HG03095 (cell line): ENCODE data around the gene TGFBR1.
"Not testable (repeated sequence)": the region's sequence is repeated elsewhere in the genome, so short reads cannot be mapped to it uniquely, and the experiment has no call there.

Source experiments
- ATAC-seq: cut with Tn5 transposase; IDR thresholded peaks from one replicate; pipeline ENCODE4 v1.9.1; 2021; ENCODE audit warnings: moderate library complexity; ENCODE audit not compliant: unreplicated experiment

TGFBR1 gene

DNA sequence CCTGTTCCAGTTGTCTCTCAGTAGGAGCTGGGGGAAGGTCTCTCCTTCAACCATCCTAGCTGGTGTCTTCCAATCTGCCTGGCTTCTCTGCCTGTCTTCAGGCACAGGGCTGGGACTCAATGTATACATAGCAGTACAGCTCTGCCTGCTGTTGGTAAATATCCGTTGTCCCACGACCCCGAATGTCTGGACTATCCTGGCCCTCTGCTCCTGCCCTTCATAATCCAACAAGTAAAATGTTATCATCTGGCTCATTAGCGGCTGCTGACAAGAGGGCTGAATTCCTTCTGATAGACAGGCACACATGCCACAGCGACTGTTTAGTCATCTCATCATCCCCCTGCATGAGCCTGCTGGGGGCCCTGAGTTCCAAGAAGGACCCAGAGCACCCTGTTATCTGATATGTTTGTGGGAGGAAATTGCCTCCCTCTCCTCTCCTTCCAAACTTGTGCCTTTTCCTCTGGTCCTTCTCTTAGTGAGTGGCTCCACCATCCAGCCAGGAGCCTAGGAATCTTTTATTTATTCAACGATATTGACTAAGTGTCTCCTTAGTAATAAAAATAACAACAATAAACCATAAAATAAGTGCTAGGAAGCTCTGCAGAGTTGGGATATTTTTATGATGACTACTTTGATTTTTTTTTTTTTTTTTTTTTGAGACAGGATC, 29.5 kb upstream of the TGFBR1 start:
- no peak for ATAC-seq

DNA sequence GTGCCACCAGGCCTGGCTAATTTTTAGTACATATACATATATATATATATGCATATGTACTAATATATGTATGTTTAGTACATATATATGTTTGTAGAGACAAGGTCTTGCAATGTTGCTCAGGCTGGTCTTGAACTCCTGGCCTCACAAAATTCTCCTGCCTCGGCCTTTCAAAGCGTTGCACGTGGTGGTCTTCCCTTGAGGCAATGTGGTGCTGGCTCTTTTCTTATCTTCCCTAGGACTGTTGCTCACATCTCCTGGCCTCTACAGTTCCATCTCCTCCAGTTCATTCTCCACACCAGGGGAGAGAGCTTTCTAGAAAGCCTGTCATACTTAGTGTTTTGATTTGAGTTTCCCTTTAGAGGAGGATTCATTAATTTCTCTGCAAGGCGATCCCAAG, 28.9 kb upstream of the TGFBR1 start:
- no peak for ATAC-seq

DNA sequence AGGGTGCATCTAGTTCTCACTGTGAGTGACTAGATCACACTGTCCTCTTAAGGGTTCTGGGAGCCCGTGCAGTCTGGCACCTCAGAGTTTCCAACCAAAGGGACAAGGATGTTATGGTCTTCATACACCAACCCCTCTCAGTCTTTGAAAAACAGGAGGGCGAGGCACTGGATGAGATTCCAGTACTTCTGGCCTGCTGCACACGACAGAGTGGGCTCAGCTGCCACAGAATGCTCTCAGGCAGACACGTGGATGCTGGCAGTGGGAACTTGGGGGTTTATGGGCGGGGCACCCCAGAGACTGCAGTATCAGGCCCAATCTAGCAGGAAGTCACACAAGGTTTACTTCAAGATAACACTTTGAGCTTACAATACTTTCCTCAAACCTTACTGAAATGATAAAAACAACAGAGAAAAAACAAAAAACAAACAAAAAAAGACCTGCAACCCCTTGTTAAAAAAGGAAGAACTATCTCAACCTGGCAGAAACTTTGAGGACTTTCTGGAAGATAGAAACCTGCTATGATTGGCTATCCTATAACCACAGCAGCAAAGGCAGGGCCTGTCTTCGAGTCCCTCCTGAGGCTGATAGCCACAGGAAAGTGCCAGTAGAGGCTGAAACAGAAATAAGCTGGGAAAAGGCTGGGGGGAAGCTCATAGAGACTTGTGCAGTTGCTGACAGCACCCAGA, 28.3 kb upstream of the TGFBR1 start:
- ATAC-seq, result no peak

DNA sequence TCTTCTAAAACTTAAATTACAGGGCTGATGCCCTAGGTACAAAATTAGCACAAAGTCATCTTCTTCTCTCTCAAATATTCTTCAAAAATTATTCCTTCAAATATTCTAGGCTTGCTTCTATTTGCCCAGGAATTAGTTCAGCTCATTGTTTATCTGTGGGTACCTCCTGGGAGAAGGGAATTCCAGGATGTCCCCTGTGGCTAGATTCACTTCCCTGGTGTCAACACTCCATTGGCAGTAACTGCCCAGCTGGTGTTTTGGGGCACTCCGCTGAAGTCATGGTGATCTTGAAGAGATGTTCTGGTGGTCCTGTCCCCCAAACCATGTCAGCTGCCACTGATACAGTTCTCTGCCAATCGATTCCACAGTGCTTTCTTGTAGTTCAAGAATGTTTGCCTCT, 26.2 kb upstream of the TGFBR1 start:
- ATAC-seq, result no peak

DNA sequence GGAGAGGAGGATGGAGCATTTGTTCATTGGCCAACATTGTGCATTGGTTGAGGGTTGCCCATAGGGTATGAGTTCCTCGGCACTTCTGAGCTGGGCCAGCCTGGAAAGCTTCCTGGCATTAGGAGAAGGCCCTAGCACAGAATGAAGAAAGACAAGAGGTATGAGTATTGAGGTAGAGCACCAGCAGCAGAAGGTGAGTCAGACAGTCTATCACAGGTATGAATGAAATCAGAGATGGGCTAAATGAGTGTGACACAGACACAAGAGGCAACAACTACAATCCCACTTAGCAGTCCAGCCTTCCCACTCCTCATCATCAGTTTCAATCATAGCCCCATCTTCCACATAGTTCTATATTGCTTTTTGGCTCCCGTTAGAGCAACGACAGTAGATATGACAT, 25.4 kb upstream of the TGFBR1 start:
- ATAC-seq, result no peak

DNA sequence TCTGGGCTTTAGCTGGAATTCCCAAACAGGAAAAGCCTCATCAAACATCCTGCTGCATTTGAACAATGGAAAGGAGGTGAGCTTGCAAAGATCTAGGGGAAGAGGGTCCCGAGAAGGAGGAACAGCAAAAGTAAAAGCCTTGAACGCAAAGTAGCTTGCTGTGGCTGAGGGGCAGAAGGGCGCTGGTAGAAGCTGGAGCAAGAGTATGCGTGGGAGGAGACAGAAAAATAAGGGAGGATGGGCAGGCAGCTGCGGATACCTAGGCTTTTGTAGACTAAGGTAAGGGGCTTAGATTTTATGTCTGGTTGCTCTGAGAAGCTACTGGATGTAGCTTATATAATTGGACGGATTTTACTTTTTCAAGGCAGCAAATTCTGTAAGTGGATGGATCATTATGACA, 21.9 kb upstream of the TGFBR1 start:
- ATAC-seq, result no peak

DNA sequence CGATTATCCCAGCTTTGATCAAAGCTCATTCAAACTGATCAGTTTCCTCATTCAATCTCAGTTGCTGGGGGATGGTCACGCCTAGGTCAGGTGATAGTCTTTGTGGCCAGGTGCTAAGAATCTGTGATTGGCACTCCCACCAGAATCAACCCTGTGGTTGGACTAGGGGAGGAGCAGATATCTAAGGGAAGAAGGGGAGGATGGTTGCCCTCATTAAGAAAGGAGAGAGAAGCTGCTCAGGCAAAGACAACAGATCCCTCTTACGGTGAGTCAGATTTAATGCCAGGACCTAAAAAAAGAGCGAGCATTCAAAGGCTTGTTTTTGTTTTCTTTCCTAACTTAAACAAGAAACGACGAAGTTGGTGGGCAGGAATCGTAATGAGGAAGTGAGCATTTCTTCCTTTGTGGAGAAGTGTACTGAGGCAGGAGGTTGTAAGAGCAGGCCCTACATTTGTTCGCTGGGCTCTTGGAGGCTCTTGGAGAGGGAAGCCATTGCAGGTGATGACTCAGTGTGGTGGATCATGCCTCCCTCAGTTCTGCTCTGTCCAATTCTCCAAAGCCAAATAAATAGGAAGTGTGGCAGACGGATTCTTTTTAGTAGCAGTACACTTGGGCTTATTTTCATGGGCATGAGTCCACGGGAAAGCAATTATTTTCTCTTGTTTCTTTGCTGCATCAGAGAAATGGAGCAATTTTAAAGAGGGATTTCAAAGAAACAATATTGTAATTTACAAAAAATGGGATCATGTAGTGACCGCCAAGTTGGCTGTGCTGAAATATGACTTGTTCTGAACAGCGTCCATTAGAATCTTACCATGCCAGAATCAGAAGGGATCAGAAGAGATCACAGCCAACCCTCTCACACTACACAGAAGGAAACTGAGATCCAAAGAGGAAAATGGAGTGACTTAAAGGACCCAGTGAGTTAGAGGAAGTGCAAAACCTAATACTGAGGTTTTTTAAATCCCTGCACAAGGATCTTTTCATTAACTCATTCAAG, 18.7 kb upstream of the TGFBR1 start:
- no peak for ATAC-seq

DNA sequence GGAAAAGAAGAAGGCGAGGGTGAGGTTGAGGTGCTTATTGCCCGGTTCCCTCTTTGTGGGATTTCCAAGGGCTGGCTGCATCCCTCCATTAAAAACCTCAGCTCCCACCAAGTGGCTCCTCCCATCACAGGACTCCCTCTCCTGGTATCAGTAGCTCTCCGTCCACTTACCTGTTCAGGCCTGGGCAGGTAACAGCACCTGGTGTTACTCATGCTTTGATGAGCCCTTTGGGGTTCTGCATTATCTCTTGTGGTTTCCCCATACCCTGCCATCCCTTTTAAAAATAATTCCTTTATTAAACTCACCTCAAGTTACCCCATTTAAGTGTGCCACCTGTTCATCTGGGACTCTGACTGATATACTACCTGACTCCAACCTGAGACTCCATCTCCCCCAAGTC, 17.5 kb upstream of the TGFBR1 start:
- no peak for ATAC-seq

DNA sequence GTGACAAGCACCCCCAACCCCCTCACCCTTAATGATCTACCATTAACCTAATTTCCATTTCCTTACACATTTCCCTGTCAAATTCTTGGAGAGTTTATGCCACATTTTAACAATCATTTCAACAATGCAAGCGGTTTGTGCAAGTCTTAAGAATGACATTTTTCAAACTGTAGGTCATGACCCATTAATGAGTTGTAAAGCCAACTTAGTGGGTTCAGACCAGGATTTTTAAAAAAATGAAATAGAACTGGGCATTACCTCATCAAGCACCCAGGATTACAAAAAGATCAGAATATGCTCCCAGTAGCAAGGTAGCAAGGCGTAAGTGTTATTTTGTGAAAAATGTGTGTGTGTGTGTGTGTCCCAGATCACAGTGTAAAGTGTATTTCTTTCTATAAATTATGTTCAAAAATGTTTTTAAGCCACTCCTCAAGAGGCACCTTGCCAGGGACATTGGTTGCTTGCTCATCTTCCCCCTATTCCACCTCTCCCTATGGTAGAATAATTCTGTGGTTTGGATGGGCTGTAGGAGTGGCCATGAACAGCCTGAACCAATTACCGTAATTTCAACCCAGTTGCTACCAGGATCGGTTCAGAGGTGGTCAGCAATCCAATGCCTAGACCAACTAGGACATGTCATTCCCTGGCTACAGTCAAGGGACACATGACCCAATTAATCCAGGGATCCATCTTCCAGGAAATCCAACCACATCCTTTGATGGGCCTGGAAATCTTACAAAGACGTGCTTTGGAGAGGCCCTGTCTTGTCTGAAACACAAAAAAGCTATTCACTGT, 14.4 kb upstream of the TGFBR1 start:
- ATAC-seq, result no peak

DNA sequence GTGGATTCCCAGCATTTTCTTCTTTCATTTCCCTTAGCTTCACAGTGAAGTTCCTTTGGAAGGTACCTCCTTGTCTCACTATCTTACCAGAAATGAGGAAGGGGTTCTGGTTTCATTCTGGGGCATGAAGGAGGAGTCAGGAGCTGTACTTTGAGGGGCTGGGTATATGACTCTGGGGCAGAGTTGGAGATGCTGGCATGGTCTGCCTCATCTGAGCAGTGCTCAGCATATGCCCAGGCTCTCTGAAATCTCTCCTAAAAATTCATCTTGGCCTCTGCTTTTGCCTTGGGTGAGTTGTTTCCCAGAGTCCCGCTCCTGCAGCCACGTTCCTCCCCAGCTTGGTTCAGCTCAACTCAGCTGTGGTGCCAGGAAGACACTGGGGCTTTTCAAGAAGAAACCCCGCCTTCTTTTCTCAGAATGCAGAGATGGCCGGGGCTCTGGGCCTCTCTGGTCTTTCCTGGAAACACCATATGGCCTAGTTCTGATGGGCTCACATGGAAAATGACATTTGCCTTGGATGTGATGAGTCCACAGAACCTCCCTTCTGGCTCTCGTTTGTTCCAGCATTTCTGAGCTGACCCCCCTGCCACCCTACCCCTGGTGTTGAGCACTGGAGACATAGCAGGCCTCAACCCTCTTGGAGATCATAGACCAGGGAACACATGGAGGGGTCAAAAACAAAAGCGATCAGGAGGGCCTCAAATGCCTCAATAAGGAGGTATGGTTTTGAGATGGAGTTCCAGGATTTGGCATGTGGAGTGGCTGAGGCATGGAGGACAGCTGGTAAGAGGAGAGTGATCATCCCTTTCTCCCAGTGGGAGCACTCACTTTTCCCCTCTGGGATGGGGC, 12.0 kb upstream of the TGFBR1 start:
- no peak for ATAC-seq

DNA sequence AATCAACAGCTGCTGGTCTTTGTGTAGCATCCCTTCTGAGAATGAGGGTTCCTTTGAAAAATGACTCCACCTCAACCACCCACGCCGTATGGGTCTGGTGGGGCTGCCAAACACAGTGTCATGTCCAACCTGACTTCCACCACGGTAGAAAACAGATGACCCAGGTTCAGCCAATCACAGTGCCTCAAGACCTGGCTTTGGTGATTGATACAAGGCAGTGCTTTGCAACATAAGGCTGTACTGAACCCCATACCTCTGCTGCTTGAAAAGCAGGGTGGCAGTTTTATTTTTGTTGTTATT, 11.5 kb upstream of the TGFBR1 start:
- no peak for ATAC-seq

DNA sequence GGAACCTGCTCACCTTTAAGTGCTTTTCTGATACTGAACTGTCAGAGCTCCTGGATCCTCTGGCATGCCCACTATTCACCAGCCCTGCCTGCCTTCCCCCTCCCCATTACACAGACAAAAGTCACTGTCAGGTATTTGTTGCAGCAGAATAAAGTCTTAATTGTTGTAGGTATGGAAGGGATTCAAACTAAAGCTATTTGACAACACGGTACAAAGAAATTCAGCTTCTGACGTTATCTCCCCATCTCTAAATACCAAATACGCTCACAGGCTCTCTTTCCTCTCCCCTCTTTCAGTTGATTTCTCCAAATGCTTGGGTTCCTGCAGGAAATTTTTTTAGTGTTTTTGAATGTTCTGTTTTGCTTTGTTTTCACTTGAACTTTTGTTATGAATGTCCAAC, 9.3 kb upstream of the TGFBR1 start:
- no peak for ATAC-seq

DNA sequence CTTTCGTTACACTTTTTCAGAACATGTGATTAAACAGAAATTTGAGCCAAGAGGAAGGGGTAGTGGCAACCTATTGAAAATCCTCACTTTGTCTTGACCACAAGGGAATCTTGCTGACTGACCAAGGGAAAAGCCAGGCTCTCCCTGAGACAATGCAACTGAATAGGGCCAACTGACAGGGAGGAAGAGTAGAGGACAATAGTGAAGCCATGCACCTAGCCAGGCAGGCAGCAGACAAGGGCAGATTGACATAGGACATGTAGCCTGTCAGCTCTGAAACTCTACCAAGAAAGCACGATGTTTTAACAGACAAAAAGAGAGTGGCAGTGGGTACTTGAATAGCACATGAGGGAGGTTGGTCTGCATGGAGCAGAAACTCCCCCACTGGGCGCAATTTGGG, 8.5 kb upstream of the TGFBR1 start:
- no peak for ATAC-seq

DNA sequence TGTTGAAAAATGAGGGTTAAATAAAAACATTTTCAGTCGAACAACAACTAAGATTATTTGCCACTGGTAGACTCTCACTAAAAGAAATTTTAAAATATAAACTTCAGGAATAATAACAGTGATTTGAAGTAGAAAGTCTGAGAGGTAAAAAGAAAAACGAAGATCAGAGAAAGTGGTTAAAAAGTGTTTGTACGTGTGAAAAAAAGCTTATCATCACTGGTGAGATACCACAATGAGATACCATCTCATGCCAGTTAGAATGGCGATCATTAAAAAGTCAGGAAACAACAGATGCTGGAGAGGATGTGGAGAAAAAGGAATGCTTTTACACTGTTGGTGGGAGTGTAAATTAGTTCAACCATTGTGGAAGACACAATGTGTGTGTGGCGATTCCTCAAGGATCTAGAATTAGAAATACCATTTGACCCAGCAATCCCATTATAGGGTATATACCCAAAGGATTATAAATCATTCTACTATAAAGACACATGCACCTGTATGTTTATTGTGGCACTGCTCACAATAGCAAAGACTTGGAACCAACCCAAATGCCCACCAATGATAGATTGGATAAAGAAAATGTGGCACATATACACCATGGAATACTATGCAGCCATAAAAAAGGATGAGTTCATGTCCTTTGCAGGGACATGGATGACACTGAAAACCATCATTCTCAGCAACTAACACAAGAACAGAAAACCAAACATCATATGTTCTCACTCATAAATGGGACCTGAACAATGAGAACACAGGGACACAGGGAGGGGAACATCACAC, 4.9 kb upstream of the TGFBR1 start:
- ATAC-seq, result not testable (repeated sequence)

DNA sequence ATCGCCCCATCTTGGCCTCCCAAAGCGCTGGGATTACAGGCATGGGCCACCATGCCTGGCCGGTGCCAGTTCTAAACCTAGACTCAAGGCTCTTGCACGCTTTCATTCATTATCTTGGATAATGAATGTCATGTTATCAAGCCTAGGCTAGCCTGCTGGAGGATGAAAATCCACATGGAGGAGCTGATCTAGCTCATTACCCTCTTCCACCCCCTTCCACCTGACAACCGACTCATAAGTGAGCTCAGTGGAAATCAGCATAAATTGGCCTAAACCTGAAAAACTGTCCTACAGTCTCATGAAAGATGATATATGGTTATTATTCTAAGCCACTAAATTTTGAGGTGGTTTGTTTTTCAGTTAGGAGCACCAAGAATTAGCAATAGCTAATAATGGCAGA, 3.6 kb upstream of the TGFBR1 start:
- ATAC-seq, result no peak

DNA sequence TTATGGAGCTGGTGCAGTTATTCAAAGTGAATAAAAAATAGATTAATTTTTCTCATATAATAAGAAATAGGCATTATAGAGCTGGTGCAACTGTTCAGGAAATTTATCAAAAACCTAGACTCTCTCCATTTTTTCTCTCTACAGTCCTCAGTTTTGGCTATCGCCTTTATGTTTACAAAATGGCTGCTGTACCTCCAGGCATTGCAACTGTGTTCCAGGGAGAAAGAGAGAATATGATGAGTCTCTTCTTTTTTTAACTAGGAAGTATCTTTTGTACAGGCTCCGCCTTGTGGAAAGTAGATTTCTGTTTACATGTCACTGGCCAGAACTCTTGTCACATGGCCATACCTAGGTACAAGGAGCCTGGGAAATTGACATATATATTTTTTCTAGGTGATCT, 3.1 kb upstream of the TGFBR1 start:
- no peak for ATAC-seq

DNA sequence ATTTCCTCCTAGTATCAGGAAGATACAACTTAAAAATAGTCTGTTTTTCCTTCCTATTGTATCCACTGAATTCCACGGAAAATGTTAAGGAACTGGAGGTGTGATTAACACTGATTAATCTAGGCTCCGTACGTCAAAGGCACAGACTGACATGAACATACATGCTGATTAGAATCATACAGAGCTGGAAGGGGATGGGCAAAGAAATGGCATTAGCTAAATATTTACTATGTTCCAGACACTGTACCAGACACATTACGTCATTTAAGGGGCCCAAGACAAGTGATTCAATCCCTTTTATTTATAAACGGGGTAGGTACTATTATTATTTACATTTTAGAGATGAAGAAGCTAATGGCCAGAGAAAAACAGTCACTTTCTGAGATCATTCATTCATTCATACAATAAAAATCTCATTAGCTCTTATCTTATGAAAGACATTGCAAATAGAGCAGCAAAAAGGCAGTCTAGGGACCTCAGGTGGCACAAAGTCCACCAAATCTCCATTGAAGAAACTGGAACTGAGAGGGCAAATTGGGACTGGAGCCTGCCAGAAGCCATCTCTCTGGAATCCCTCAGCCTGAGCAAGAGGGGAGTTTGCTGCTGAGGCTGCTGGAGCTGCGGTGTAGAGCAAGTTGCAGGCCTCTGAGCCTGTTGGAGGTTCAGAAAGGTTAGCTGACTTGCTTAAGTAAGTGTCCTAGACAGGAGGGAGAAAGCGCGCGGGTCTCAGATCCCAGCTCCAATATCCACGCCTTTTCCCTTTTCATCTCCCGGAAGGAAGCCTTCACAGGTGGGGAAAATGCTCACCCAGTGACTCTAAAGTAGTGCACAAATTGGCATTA, 1.6 kb upstream of the TGFBR1 start:
- no peak for ATAC-seq

DNA sequence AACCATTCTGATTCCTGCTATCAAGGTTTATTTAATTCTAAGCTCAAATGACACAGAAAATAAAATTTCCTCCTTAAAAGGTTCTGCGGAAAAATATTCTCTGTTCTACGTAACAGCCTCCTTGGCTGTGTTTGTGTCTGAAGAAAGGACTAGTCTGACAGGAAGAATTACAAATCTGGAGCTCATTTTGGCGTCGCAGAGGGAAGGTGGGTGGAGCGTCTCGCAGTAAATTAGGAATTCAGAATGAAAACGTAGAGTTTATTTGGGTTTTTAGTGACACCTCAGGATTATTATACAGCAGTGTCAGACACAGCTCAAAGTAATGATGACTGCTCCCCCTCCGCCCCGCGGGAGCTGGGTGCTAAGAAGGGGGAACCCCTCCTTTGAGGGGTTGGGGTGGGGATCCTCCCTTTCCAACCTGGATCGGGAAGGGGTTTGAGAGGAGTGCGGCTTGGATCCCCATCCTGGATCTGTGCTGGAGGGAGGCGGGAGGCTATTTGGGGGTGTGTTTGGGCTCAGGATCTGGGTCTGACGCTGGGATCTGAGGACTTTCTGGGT, 933 bp upstream of the TGFBR1 start:
- ATAC-seq, result no peak
